Hippocampal formation (tissue), 2 donors: ENCODE data around the gene DAAM1.

Experiments used
- DNase-seq, 2 donors: peaks; one replicate each; lab custom pipeline; 2025; lab: John Stamatoyannopoulos, UW

DAAM1 gene

DNA sequence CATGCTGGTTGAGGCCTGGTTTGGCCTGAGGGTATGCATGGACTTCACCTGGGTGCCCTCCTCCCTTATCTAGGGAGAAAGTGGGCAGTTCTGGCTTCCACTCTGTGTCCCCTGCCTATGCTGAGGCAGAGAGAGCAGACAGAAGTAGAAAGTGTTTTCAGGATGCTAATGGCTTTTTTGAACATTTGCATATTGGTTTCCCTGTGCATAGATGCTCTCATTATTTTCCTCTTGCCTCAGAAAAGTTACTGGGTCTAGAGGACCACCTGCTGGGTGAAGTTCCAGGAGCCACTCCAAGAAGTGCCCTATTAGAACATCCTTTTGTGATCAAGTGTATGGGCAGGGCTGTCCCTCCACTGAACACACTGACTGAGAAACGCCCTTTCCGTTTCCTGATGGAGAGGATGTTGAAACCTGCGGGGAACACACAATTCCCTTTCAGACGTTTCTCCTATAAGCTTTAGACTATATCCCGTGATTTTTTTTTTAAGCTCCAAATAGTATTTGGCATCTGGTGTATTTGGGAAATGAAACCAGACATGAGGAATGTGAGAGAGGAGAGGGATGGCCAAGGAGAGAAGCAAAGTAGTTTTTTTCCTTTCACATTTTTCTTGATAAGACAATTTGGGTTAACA, 66.6 kb downstream of the DAAM1 start:
- no peak for DNase-seq

DNA sequence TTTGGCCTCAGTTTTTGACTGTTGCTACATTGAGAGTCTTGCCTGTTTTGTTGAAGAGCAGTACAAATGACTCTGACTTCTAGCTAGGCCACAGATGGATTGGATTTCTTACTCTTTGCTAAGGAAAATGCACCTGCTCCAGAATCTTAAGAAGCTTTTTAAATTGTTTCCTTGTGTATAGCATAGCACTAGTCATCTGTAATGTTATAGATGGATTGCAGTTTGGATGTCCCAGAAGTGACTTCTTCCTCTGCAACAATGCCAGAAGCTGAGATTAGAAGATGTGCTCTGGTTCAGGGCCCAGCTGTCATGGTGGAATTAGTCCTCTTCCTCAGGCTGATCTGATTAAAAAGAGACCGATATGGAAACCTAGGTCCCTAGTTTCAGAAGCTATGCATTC, 67.9 kb downstream of the DAAM1 start:
- DNase-seq = no peak

DNA sequence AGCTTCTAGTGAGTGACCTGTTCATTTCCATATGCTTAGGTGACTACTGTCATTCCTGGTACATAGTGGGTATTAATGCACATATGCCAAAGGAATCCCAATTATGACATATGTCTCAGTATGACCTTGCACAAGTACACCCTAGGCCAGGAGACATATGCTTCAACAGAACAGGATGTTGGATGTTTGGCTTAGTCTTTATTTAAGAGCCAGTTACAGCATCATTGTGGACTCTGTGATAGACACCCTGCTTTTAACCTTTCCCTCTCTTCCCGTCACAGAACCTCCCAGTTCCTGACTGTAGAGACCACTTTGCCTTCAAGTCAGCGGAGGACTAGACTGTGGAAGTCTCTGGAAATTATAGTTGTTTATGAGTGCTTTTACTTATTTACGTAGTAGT, 72.9 kb downstream of the DAAM1 start:
- DNase-seq = no peak

DNA sequence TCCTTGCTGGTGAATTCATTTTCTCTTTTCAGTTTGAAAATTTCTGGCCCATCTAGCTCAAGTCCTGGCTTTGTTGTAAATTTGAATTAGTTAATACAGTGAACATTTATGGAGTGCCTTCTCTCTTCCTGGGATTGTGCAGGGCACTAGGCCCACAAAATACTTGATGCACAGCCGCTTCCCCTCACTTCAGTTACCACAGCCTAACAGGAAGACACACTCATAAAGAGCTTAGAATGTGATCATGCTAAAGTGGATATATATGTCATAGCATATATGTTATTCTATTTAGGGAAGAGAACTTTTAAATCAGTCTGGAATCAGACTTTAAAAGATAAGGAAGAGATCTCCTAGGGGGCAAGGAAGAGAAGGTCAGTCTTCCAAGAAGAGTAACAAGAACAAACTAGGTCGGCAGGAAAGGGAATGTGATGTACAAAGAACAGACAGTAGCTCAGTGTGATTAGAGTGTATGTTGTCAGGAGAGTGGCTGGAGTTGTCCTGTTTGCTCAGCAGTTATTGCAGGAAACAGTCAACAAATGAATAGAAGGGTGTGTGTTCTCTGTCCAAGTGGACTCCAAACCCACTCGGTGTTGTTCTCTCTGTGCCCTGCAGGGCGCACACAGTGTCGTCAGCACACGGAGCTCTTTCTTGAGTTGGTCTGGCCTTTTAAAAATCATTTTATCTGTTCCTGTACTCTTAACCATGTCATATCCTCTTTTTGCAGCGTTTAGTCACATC, 74.4 kb downstream of the DAAM1 start:
- DNase-seq = no peak

DNA sequence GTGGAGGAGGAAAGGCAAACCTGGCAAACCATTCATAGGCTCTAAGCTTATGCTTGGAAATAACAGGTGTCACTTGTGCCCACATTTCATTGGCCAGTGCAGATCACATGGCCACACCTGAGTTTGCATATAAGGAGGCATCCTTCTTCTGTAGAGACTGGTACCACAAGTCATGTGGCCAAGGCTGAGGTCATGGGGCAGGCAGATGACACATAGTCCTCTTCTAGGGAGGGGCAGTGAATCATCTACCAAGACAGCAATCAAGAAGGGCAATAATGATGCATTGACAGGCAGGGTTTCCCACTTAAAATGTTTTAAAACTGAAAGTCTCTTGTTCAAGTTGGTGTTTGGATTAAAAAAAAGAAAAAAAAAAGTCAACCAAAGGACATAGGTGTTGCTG, 77.3 kb downstream of the DAAM1 start:
- DNase-seq = no peak

DNA sequence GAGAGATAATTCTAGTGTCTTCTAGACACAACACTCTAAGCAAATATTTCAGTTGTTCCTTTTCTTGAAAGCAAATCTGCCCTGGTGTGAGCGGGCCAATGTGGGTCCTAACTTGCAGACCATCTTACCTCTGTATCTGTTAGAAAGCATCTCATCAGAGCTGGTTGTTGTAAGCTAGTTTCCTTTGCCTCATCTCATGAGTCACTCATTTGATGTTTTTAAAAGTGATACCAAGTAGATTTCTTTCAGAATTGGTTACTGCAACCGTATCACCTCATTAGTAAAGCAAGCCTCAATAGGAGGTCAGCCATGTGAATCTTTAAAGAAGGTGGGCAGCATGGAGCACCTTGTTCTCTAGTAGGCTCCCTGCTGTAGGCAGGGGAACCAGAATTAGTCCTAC, 78.6 kb downstream of the DAAM1 start:
- no peak for DNase-seq

DNA sequence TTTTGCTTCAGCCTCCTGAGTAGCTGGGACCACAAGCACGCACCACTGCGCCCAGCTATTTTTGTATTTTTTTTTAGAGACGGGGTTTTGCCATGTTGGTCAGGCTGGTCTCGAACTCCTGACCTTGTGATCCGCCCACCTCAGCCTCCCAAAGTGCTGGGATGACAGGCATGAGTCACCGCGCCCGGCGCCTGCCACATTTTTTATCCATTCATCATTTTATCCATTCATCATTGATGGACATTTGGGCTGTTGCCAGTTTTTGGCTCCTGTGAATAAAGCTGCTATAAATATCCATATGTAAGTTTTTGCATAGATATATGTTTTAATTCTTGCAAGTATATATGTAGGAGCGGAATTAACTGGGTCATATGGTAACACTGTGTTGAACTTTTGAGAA, 79.5 kb downstream of the DAAM1 start:
- DNase-seq = no peak

DNA sequence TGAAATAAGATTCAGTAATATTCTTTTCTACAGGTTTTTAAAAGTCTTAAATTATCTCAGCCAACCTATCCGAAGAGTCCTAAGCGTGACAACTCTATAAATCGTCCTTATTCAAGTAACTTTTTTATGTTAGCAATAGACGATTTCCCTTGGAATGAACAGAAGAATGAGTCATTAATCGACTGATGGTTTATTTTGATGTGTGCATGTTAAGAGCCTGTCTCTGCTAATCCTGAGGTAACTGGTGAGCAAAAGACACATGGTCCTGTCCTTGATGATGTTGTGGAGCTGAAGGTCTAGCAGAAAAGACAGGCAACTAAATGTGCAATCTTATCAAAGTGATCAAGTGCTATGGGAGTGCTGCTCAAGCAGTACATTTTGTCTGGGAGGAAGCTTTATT, 80.4 kb downstream of the DAAM1 start:
- DNase-seq = no peak

DNA sequence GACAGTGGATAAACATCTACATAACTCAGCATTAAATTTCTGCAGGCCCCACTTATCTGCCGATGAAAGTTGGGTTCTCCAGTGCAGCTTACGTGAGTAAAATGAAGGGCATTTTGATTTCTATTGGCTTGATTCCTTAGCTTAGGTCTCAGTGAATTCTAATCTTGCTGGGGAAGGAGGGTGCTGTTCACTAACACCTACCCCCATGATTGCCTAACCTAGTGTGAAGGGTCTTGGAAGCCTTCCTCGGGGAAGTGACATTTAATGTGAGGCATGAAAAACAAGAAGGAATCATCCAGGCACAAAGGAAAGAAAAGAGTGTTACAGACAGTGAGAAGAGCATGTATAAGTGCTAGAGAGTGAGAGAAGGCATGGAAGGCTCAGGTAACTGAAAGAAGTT, 81.0 kb downstream of the DAAM1 start:
- no peak for DNase-seq

DNA sequence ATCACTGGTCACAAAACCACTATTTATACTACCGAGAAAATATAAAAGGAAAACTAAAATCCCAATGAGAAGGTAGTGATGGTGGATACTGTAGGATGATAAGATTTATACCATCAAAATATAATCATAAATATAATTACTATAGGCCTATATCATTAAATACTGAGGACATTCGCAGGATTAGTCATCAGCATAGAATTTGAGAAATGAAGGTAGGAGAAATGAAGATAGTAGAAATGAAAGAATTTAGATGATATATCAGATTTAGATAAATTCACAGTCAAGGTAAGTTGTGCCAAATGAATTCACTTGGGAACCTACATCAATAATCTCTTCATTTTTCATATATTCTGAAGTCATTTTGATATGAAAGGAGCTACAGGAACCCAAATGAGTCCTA, 82.8 kb downstream of the DAAM1 start:
- no peak for DNase-seq

DNA sequence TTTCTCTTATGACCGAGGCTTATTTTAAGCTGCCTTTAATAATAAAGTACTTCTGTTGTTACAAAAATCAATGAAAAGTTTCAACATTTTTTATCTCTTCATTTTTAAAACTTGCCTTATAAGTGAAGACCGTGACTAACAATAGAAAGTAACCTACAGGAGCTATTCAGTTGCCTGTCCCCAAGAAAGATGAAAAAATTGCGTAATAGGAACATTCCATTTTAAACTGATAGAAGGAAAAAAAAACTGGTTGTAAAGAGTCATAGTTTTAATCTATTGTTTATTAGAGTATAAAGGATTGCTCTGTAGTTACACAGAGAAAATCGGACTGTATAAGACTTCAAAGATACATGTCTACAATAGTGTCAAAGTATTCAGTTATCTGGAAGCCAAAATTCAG, 83.3 kb downstream of the DAAM1 start:
- DNase-seq = no peak

DNA sequence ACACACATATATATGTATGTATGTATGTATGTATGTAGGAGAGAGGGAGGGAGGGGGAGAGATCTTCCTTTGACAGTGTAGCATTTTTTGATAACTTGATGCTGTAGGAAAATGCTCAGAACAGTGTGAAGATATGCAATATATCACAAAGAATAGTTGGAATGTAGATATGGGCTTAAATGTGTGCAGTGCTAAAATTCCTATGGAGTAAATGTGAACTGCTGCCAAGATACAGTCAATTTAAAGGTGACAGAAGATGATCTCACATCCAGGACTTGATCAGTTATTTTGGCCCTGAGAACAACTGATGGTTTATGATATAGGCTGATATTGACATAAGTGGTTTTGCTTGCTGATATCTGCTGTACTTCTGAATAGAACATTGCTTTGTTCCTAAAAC, 84.2 kb downstream of the DAAM1 start:
- DNase-seq = no peak

DNA sequence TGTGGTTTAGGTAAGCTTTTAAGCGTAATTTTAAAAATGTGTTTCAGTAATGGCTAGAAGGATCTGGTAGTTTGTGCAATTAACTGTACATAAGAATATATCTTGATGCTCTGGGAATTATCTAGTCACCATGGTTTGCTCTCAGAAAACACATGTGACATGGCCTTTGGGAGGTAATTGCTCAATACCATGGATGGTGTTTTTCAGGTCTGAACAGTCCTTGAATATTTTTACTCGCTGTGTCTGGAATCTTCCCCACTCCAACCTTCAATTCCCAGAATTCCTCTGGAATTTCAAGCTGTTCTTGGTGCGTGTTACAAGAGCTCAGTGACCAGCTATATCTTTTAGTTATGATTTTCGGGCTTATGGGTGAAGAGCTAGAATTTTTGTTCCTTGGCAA, 85.3 kb downstream of the DAAM1 start:
- DNase-seq = no peak

DNA sequence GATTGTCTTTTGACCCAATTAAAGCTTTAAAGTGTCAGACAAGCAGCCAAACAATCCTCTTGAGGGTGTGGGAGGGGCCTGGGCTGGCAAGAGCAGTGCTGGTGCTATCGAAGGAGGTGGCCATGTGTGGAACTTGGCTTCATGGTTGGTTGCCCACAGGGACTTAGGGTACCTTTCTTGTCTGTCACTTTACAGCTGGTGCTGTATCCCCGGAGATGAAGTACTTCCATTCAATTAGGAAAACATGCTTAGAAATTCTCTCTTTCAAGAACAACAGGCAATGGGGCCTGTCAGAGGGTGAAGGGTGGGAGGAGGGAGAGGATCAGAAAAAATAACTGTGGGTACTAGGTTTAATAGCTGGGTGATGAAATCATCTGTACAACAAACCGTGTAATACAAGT, 86.5 kb downstream of the DAAM1 start:
- DNase-seq = peak in 1 of 2 donors; percentile 27

DNA sequence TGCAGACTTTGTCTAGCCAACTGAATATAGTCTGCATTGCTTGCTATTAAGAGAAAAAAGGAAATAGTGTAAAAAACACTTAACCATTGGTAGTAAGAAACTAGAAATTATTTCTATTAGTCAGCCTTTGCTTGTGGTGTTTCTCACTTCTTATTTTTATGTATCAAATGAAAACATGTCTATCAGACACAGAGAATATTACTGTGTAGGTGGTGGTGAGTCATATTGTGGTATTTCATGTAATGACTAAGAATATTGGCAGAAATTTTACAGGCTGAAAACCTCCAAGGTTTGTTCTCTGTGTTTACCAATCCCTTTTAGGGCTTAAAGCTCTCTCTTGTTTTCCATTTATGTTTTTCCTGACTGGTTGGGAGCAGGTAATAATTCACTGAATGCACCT, 87.2 kb downstream of the DAAM1 start:
- peak in 1 of 2 donors; percentile 33 for DNase-seq

DNA sequence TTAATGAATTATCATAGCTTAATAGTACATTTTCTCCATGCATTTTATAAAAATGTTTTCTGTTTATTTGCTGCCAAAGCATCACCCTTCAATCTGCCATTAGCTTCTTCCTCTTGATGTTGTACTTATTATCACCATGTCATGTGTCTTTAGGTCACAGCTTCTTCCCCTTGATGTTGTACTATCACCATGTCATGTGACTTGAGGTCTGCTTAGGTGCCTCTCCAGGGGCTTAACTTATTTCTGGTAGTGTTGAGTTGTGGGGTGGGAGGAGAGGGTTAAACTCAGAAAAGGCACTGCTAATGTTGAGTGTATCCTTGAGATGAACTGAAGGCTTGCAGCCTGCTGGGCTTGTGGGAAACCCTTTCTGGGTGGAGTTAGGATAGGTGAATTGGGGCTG, 87.8 kb downstream of the DAAM1 start:
- DNase-seq = no peak

DNA sequence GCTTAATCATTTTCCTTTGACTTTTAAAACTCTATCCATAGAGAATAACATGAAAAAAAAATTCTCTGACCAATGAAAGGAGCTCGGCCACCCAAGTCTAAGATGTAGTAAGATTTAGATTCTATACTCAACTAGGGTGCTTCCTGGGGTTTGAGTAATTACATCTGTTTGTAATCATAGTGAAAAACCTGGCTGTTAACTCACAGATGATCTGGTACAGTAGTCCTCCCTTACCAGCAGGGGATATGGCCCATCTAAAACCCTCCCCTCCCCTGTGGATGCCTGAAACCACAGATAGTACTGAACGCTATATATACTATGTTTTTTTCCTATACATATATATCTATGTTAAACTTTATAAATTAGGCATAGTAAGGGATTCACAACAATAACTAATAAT, 89.2 kb downstream of the DAAM1 start:
- DNase-seq = no peak

DNA sequence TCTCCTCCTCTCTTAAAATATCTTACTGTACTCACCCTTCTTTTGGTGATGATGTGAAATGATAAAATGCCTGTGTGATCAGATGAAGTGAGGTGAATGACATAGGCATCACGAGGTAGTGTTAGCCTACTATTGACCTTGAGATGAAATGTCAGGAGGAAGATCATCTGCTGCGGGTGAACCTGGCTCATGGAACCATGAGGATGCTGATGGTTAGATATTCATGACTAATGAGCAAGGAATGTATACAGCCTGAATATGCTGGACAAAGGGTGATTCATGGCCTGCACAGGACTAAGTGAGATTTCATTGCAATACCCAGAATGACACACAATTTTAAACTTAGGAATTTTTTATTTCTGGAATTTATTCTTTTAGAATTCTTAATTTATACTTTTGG, 89.6 kb downstream of the DAAM1 start:
- DNase-seq = no peak

DNA sequence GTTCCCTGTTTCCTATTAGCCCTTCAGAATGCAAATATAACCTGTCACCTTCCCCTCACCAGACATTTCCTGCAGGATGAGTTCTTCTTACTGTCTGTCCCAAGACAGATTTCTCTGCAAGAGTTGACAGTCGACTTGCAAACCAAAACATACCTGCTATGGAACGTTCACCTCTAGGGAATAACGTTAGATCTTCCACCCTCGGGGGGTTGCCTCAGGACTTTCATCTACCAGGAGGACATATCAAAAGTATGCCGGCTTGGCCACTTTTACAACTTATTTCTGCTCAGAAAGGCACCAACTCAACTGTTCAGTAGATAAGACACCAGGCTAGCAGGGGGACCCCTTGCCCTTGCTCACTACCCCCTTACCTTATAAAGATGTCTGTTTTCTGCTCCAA, 92.5 kb downstream of the DAAM1 start:
- no peak for DNase-seq

DNA sequence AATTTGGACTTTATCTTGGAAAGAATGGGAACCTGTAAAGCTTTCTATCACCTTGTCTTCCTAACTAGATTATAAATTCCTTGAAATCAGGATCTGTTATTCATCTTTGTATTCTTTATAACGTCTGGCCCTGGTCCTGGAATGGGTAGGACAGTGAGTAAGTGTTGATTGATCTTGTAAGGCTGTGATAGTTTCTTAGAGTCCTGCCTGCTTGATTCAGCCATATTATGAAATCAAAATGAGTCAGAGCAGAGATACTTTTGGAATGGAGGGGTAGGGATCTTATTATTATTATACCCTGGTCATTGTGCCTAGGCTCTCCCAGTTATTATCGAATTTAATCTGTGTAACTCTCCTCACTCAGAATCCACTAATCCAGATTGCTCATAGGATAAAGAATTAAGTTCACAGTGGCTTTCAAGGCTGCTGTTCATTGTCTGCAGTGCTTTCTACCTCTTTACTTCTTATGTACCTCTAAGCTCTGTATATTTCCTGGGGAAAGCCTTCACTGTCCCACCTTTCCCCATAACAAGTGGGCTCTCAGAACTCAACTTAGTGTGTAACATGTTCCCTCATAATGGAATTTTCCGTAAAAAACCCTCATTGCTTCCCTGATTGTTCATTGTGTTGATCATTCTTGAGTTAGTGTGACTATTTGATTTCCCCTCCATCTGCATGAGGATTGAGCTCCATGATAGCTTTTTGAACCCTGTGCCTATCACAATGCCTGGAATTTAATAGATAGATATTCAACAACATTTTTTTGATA, 93.3 kb downstream of the DAAM1 start:
- no peak for DNase-seq

DNA sequence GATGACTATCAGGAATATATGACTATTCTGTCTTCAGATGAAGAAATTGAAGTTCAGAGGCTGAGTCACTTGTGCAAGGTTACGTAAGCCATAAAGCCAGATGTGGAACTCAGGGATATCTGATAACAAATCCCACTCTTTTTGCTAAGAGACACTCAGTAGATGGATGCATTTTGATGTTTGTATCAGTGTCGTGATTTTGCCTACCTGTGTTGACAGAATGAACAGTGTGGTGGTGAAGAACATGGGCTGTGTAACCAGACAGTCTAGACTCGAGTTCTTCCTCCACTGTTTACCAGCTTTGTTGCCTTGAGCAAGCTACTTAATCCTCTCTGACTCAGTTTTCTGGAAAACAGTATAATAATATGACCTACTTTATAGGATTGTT, 93.9 kb downstream of the DAAM1 start:
- no peak for DNase-seq

DNA sequence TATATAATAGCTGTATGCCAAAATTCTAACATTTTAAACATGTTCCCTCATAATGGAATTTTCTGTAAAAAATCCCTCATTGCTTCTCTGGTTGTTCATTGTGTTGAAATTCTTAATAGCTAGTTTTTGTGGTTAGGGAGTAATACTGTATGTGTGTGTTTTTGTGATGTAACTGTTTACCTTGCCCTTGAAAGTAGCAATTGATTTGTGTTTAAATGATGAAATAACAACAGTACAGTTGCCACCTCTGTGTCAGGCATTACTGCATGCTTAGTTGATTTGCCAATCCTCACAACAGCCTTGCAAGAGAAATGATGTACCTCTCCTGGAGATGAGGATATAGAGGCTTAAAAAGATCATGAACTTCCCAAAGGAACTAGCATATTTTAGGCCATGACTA, 94.9 kb downstream of the DAAM1 start:
- DNase-seq = no peak

DNA sequence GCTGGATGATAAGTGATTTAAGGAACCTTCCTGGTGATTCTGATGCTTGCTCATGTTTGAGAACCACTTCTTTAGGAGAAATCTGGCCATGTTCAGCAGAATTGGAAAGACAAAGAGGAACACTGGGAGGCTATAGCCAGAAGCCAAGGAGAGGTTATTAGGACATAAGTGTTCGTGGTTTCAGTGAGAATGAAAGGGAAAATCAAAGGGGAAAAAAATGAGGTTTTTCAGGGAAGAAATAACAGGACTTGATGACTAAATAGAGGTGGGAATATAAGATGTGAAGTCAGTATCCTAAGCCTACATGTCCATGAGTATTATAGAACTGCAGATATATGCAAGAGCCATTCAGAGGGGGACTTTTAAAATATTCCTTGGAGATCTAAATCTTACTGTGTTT, 95.6 kb downstream of the DAAM1 start:
- DNase-seq = no peak
